ENCODE data around the gene LIX1.

DNA sequence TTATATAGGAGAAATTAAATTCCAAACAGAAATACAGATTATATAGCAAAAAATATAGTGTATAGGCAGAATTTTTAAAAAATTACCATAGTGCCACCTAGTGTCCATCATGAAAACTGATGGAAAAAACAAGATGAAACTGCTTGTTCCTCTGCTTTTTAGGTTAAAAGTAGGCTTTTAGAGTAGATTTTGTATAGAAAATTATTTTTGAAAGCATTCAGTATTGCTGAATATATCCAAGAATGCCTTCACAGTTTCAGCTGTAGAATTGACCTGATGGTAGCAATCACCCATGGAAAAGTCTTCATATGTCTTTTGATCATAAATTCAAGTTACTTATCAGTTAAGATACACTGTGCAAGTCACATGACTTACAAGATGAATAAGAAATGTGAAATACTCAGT lies 21.0 kb upstream of the LIX1 start:
- TF ChIP-seq, protein P1, sequence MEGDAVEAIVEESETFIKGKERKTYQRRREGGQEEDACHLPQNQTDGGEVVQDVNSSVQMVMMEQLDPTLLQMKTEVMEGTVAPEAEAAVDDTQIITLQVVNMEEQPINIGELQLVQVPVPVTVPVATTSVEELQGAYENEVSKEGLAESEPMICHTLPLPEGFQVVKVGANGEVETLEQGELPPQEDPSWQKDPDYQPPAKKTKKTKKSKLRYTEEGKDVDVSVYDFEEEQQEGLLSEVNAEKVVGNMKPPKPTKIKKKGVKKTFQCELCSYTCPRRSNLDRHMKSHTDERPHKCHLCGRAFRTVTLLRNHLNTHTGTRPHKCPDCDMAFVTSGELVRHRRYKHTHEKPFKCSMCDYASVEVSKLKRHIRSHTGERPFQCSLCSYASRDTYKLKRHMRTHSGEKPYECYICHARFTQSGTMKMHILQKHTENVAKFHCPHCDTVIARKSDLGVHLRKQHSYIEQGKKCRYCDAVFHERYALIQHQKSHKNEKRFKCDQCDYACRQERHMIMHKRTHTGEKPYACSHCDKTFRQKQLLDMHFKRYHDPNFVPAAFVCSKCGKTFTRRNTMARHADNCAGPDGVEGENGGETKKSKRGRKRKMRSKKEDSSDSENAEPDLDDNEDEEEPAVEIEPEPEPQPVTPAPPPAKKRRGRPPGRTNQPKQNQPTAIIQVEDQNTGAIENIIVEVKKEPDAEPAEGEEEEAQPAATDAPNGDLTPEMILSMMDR (conservative IDR thresholded peaks at IDR 0.05 in 1 of 2, IDR thresholded peaks at IDR 0.05 in 1 of 2; ENCODE audit: low read depth in 1 of 2, low read length in 2 of 2), result peak; percentile 10 to 43
- no peak for TF ChIP-seq EZH2 (IDR thresholded peaks at IDR 0.05; ENCODE audit: low read length, missing control alignments)
